ENCODE data around the gene TMUB1. TPM values are rescaled to one million over a fixed set of nuclear protein-coding genes. Genes with fewer than 3 reads are reported as not detected.

The TMUB1 gene
- total RNA-seq, 2 donors from 2014 or later: 25.7 to 35.2 TPM

GRCh38 chr7:151085329-151085690, 2.0 kb upstream of the TMUB1 start:
- ATAC-seq (ENCODE audit: insufficient number of reproducible peaks, low FRiP score, low read depth): no peak
- TF ChIP-seq CTCF (IDR thresholded peaks at IDR 0.05): no peak
- Histone ChIP-seq H3K27ac (peak overlapping the region; percentile 53 to 87), H3K4me1 (ENCODE audit: control insufficient read depth in 1 of 2, low read depth in 2 of 2) (peaks cover 37 to 62% of the 10 kb centered on the region in 2 donors), H3K4me3 (peak overlapping the region; percentile 76), H3K9me3 (no peaks in the 10 kb centered on the region), H3K36me3 (no peaks in the 10 kb centered on the region), H3K27me3 (replicated peaks; ENCODE audit: insufficient read depth) (no peaks in the 10 kb centered on the region)
- DNase-seq (ENCODE audit: low spot score): no peak

- Histone ChIP-seq H3K9me3 (no peaks in the 10 kb centered on the region), H3K27me3 (replicated peaks; ENCODE audit: insufficient read depth) (no peaks in the 10 kb centered on the region), H3K4me3 (peak overlapping the region; percentile 98), H3K4me1 (ENCODE audit: control insufficient read depth in 1 of 2, low read depth in 2 of 2) (peaks cover 40 to 63% of the 10 kb centered on the region in 2 donors), H3K27ac (peak overlapping the region in 1 of 2 donors; percentile 99), H3K36me3 (no peaks in the 10 kb centered on the region)
- DNase-seq (ENCODE audit: low spot score) (no peak), ATAC-seq (ENCODE audit: insufficient number of reproducible peaks, low FRiP score, low read depth) (no peak)
- TF ChIP-seq CTCF (IDR thresholded peaks at IDR 0.05): no peak
Observed at GRCh38 chr7:151083824-151084160, 499 bp upstream of the TMUB1 start.

GRCh38 chr7:151082141-151083070, 887 bp downstream of the TMUB1 start:
- DNase-seq (ENCODE audit: low spot score) (no peak), ATAC-seq (ENCODE audit: insufficient number of reproducible peaks, low FRiP score, low read depth) (no peak)
- peak overlapping the region; percentile 96 to 99 for H3K27ac ChIP-seq
- H3K4me3 ChIP-seq: peak overlapping the region; percentile 98
- no peak for TF ChIP-seq CTCF (IDR thresholded peaks at IDR 0.05)
- no peaks in the 10 kb centered on the region for H3K9me3 ChIP-seq
- peaks cover 31 to 55% of the 10 kb centered on the region in 2 donors for H3K4me1 ChIP-seq (ENCODE audit: control insufficient read depth in 1 of 2, low read depth in 2 of 2)
- no peaks in the 10 kb centered on the region for H3K36me3 ChIP-seq
- H3K27me3 ChIP-seq (replicated peaks; ENCODE audit: insufficient read depth): no peaks in the 10 kb centered on the region

- Histone ChIP-seq H3K36me3 (no peaks in the 10 kb centered on the region), H3K9me3 (no peaks in the 10 kb centered on the region), H3K4me1 (ENCODE audit: control insufficient read depth in 1 of 2, low read depth in 2 of 2) (peaks cover 31 to 55% of the 10 kb centered on the region in 2 donors), H3K4me3 (peak overlapping the region; percentile 98), H3K27ac (peak overlapping the region; percentile 96 to 99), H3K27me3 (replicated peaks; ENCODE audit: insufficient read depth) (no peaks in the 10 kb centered on the region)
- no peak for TF ChIP-seq CTCF (IDR thresholded peaks at IDR 0.05)
- ATAC-seq (ENCODE audit: insufficient number of reproducible peaks, low FRiP score, low read depth) (no peak), DNase-seq (ENCODE audit: low spot score) (no peak)
Observed at GRCh38 chr7:151081170-151082101, 1.9 kb downstream of the TMUB1 start.

Measured in thoracic aorta (tissue), 2 donors.